Measurements from ENCODE around the gene EDEM2.
"Not testable (repeated sequence)": the region's sequence is repeated elsewhere in the genome, so short reads cannot be mapped to it uniquely, and the experiment has no call there.

DNA sequence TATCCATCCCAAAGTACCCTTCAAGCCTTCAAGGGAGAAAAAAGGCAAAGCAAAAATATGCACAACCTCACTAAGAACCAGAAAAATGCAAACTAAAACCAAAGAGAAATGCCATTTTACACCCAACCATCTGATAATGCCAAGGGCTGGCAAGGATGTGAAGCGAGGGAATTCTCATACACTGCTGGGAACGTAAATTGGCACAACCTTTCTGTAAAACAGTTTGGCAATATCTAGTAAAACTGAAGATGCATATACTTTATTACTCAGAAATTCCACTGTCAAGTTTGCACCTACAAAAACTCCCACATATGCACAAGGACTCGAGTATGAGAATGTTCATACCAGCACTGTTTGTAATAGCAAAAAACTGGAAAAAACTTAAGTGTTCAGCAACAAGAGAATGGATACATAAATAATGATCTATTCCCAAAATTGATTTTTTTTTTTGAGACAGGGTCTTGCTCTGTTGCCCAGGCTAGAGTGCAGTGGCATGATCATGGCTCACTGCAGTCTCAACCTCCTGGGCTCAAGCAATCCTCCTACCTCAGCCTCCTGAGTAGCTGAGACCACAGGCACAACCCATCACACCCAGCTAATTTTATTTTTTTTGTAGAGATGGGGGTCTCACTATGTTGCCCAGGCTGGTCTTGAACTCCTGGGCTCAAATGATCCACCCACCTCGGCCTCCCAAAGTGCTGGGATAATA is 21.7 kb upstream of the EDEM2 start:
- not testable (repeated sequence) for TF ChIP-seq POLR2AphosphoS5, POLR2A, EP300 (IDR thresholded peaks at IDR 0.05)
- TF ChIP-seq, protein P1, sequence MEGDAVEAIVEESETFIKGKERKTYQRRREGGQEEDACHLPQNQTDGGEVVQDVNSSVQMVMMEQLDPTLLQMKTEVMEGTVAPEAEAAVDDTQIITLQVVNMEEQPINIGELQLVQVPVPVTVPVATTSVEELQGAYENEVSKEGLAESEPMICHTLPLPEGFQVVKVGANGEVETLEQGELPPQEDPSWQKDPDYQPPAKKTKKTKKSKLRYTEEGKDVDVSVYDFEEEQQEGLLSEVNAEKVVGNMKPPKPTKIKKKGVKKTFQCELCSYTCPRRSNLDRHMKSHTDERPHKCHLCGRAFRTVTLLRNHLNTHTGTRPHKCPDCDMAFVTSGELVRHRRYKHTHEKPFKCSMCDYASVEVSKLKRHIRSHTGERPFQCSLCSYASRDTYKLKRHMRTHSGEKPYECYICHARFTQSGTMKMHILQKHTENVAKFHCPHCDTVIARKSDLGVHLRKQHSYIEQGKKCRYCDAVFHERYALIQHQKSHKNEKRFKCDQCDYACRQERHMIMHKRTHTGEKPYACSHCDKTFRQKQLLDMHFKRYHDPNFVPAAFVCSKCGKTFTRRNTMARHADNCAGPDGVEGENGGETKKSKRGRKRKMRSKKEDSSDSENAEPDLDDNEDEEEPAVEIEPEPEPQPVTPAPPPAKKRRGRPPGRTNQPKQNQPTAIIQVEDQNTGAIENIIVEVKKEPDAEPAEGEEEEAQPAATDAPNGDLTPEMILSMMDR (IDR thresholded peaks at IDR 0.05), result not testable (repeated sequence)
